GM21723 (cell line): ENCODE data around the gene EEFSEC.

ENCODE experiments used
- ATAC-seq: cut with Tn5 transposase; IDR thresholded peaks from one replicate; pipeline ENCODE4 v1.9.1; 2021; ENCODE audit warnings: mild to moderate bottlenecking, moderate library complexity; ENCODE audit not compliant: unreplicated experiment

The EEFSEC gene

GRCh38 chr3:128328546-128329458 lies 175.5 kb downstream of the EEFSEC start:
- ATAC-seq, result no peak

- no peak for ATAC-seq
Observed at GRCh38 chr3:128329491-128330213, 176.4 kb downstream of the EEFSEC start.

DNA sequence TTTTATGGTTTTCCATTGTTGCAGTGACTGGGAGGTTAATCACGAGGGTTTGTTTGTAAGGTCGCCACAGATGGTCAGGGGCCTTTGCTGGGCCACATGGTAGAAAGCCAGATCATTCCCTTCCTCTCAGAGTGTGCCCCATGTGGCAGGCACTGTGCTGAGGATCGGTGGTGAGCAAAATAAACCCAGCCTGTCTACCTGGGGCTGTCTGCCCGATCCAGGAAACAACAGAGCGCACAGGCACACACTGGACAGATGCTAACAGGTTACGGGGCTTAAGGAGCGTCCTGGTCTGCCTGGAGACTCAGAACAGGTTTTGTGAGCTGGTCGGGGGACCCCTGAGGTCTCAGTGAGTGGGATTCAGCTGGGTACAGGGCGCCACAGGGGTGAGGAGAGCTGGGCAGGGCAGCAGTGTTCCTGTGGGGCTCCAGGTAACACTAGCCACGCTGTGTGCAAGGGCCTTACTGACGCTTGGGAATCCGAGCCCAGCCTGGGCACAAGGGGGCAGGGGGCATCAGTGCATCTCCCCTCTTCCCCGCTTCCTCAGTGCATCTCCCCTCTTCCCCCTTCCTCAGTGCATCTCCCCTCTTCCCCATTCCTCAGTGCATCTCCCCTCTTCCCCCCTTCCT lies 177.0 kb downstream of the EEFSEC start:
- ATAC-seq, result no peak

DNA sequence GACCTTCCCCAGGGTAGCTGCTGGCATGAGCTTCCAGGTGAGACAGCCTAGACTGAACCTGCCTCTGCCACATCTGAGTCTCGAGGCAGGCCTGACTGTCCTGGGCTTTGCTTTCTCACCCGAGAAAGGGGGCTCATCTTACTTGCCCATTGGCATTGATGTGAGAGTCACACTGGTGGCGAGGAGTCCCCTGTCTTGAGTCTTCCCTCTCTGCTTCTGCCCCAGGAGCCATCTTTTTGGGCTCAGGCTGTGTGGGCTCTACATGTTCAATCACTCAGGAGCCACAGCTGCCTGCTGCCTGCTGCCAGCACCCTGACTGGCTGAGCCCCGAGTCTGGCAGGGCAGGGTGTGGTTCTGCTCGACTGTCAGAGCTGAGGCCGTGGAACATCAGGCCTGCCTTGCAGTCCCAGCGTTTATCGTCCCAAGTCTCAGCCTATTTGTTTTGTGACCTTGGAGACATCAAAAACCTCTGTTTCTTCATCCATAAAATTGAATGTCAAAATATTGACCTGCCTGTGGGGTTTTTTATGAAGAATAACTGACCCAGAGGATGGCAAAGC lies 180.9 kb downstream of the EEFSEC start:
- ATAC-seq, result no peak

- no peak for ATAC-seq
Observed at GRCh38 chr3:128334766-128335165, 181.5 kb downstream of the EEFSEC start.

- no peak for ATAC-seq
Observed at GRCh38 chr3:128335621-128336296, 182.5 kb downstream of the EEFSEC start.

- no peak for ATAC-seq
Observed at GRCh38 chr3:128336337-128337156, 183.3 kb downstream of the EEFSEC start.

- ATAC-seq, result no peak
Observed at GRCh38 chr3:128337305-128337704, 184.0 kb downstream of the EEFSEC start.

GRCh38 chr3:128338536-128339330 lies 185.5 kb downstream of the EEFSEC start:
- no peak for ATAC-seq

GRCh38 chr3:128339491-128340012 lies 186.3 kb downstream of the EEFSEC start:
- no peak for ATAC-seq

DNA sequence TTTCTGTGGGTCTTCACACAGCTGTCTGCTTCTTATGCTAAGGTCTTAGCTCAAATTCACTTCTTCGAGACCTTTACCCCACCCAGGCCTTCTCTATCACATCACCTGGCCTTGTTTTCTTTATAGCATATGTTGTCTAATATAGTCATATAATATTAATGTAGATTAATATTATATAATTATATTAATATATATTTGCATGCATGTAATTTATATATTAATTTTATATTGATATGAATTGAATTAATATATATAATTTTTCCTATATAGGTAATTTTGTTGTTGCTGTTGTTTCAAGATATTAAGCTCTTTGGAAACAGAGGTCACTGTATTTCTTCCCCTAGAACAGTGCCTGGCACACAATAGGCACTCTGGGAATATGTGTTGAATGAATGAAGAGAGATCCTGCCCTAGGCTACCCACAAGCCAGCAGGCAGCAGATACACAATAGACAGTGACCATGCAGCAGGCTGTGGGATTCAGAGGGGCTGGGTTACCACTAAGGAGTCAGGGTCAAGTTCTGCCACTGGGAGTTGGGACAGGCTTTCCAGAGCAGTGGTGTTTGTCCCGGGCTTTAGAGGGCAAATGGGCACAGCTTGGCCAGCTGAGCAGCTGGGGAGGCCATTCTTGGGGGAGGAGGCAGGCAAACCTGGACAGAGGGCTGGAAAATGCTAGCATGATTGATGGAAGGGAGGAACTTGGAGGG lies 187.1 kb downstream of the EEFSEC start:
- ATAC-seq, result no peak

GRCh38 chr3:128340904-128341555 lies 187.7 kb downstream of the EEFSEC start:
- ATAC-seq, result no peak

DNA sequence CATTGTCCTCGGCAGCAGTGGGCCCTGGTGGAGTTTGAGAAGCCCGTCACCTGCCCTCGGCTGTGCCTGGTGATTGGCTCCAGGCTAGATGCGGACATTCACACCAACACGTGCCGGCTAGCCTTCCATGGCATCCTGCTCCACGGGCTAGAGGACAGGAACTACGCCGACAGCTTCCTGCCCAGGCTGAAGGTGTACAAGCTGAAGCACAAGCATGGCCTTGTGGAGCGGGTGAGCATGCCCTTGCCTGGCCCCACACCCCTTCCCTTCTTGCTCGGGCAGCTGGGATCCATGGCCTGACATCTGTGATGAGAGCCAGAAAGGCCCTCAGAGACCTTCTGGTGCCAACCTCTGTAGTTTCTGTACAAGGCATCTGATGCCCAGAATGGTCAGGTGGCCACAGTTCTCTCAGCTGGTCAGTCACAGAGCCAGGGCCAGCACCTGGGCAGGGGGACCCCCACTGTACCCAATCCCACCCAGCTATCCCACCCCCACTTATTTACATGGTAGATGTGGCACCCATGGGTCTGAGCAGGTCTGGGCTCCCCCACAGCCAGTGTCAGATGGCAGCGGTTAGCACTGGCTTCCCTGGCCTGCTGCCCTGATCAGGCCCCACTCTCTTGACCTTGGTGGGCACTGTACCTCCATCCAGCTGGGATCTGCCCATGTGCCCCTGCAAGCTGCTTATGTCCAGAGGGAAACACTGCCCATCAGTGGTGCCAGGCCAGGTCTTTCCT lies 188.5 kb downstream of the EEFSEC start:
- ATAC-seq, result no peak

DNA sequence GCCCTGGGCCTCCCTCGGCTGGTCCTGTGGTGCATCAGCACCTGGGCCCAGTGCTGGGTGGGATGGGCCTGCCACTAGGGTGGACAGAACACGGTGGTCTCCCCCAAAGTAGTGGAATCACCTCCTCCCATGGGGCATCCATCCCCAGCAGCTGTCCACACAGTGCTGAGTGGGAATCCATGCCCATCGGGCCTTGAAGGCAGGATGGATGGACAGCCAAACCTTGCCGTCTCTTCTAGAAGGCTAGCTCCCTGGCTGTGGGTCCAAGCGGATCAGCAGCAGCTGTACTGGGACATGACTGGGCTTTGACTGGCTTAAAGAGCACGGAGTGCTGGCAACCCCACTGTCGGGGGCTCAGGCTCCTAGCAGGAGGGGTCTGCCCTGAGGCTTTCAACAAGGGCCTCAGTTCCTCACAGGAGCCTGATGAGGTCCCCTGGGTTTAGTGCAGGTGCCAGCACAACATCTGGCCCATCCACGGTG lies 189.5 kb downstream of the EEFSEC start:
- ATAC-seq, result no peak

GRCh38 chr3:128343287-128344051 lies 190.2 kb downstream of the EEFSEC start:
- ATAC-seq, result no peak
